Measurements from ENCODE around the gene SCD5. TPM values are rescaled to one million over a fixed set of nuclear protein-coding genes. Genes with fewer than 3 reads are reported as not detected.

SCD5 gene
- total and polyA plus RNA-seq, 2 donors (not counting 3 experiments of a cell fraction or from before 2014, with no cell fraction given), result 38.4 to 38.5 TPM

DNA sequence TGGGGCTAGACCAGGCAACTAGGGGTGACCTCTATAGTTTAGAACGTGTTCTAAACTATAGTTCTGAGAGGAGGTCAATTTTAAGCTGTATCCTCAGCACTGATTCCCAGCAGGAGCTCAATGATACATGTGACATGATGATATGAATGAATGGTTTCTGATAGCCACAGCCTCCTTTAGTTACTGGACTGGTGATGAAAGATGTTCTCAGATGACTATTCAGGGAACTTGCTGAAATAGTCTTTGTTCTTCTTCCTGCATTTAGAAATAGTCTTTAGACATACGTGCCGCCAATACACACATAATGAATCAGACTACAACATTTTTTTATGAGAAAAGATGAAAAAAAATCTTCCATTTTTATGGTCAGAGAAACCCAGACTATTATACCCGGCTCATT, 120.5 kb downstream of the SCD5 start:
- no peak overlapping the region for H3K4me2 ChIP-seq (ENCODE audit: insufficient read depth, low read length)
- H3K9me1 ChIP-seq (replicated peaks; ENCODE audit: control insufficient read depth, extremely low read depth, insufficient read depth, low read length), result no peaks in the 10 kb centered on the region
- FAIRE-seq (no peak), DNase-seq (ENCODE audit: low read depth, low spot score) (no peak)
- intact Hi-C loops (cut with micrococcal nuclease), result no loop called here
- H3K27ac ChIP-seq (ENCODE audit: insufficient read depth, low read depth, low read length), result no peak overlapping the region
- H4K20me1 ChIP-seq (replicated peaks; ENCODE audit: control insufficient read depth, extremely low read depth, insufficient read depth, low read length), result peaks cover 2% of the 10 kb centered on the region
- no TSS peak for BruUV-seq (replicated peaks)
- TF ChIP-seq FOS (IDR thresholded peaks at IDR 0.05; ENCODE audit: borderline replicate concordance, insufficient read depth, low read length) (no peak), MYC (IDR thresholded peaks at IDR 0.05; ENCODE audit: low read depth, low read length) (no peak), POLR2A (IDR thresholded peaks at IDR 0.05; ENCODE audit: low read depth, low read length) (no peak), EZH2 (IDR thresholded peaks at IDR 0.05; ENCODE audit: borderline replicate concordance, low read depth, low read length, severe bottlenecking) (no peak), JUN (IDR thresholded peaks at IDR 0.05; ENCODE audit: borderline replicate concordance, insufficient read depth, insufficient read length, low read depth) (no peak), CTCF (IDR thresholded peaks at IDR 0.05; ENCODE audit: extremely low read depth in 1 of 2, insufficient read depth in 1 of 2, low read depth in 1 of 2, low read length in 2 of 2) (no peak), GATA2 (IDR thresholded peaks at IDR 0.05; ENCODE audit: insufficient read depth, insufficient read length, low read depth, low read length) (no peak), POLR2AphosphoS5 (IDR thresholded peaks at IDR 0.05; ENCODE audit: insufficient read depth, low read depth, low read length) (no peak)
- TF ChIP-seq, protein P1, sequence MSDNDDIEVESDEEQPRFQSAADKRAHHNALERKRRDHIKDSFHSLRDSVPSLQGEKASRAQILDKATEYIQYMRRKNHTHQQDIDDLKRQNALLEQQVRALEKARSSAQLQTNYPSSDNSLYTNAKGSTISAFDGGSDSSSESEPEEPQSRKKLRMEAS (IDR thresholded peaks at IDR 0.05; ENCODE audit: insufficient read depth, insufficient read length), result no peak
- no peaks in the 10 kb centered on the region for H3K79me2 ChIP-seq (ENCODE audit: control insufficient read depth, insufficient read depth, low read length)
- peaks cover 0 to 11% of the 10 kb centered on the region in 2 experiments for H3K36me3 ChIP-seq (ENCODE audit: control insufficient read depth in 2 of 2, extremely low read depth in 1 of 2, insufficient read depth in 2 of 2, low read length in 2 of 2)
- no peaks in the 10 kb centered on the region for H3K27me3 ChIP-seq (ENCODE audit: control insufficient read depth in 2 of 2, insufficient read depth in 2 of 2, low read length in 2 of 2)
- no peaks in the 10 kb centered on the region for H3K9me3 ChIP-seq (replicated peaks; ENCODE audit: control insufficient read depth, insufficient read depth, low read length)
- H3K9ac ChIP-seq (replicated peaks; ENCODE audit: extremely low read depth, insufficient read depth, low read length), result no peak overlapping the region
- no peak overlapping the region for H3K4me3 ChIP-seq (replicated peaks in 1 of 3; ENCODE audit: insufficient read depth in 1 of 3, low read depth in 1 of 3, low read length in 3 of 3)
- dilution Hi-C loops (cut with MboI; ENCODE audit: extremely low pct_ligation_motif_present, low sequenced_read_pairs), result no loop called here
- CTCF ChIA-PET, result interaction anchor here (0.7 to 1.3 kb wide), 2 partner anchors 10 to 215 kb away, joined by 3 to 4 read pairs; no protein-coding TSS in a partner anchor
- H3K4me1 ChIP-seq (ENCODE audit: control insufficient read depth, extremely low read depth, insufficient read depth, low read length), result peaks cover 2% of the 10 kb centered on the region
- POLR2A ChIA-PET, result no interaction called here
- no peak overlapping the region for H2AFZ ChIP-seq (ENCODE audit: low read depth, low read length)

Data from endothelial cell of umbilical vein (primary cell).